Stimulated activated CD4-positive, alpha-beta T cell treated with anti-CD3 and anti-CD28 coated beads, Interleukin-15, amount 100 ng/mL, for 24 hours (primary cell): Measurements from ENCODE around the gene DOCK4.

Experiments
- DNase-seq: peaks from one replicate; pipeline ENCODE4 v3.0.0-alpha.2; 2020

The DOCK4 gene

DNA sequence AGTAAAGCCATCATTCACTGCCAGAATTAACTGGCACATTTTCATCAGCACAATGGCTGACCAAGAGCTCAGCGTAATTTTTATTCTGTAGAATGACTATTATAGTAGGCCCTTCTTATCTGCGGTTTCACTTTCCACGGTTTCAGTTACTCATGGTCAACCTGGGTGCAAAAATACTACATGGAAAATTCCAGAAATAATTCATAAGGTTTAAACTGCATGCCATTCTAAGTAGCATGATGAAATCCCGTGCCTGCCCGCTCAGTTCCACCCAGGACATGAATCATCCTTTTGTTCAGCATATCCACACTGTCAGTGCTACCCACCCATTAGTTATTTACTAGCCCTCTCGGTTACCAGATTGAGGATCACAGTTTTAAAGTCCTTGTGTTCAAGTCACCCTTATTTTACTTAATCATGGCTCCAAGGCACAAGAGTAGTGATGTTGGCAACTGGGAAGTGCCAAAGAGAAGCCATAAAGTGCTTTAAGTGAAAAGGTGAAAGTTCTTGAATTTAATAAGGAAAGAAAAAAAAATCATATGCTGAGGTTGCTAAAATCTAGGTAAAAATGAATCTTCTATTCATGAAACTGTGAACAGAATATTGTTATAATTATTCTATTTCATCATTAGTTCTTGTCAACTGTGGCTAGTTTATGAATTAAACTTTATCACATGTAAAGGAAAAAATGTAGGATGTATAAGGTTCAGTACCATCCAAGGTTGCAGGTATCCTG lies 204.9 kb downstream of the DOCK4 start:
- no peak for DNase-seq

DNA sequence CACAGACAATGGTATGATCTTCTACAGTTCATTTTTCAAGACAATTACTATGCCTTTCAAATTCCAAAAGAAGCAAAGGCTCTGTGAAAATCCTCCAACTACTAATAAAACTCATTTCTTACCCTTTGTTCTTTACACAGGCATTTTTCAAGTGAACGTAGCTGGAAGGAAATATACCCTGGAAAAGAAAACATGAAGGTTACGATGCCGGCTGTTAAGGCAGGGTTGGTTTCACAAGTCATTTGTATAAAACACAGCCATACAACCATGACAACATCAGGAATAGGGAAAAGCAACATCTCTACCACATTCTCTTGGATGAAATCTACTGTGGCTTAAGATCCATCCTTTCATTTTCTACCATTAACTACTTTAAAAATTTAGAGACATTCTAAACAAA lies 207.9 kb downstream of the DOCK4 start:
- no peak for DNase-seq

DNA sequence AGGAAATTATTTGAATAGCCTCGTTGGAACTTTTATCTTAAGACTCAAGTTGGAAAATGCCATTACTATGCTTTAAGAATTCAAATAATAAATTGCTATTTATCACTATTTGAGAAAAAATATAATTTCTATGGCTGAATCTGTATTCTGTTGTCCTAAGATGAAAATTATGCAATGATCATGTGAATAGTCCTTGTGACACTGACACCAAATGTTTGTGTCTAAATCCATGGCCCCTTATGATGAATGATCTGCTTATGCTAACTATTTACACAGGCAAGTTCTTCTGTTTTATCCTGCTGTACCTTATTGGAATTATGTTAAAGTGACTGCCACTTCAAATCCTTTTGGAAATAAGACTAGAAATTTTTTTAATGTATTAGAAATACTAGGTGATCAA lies 208.7 kb downstream of the DOCK4 start:
- DNase-seq: no peak

DNA sequence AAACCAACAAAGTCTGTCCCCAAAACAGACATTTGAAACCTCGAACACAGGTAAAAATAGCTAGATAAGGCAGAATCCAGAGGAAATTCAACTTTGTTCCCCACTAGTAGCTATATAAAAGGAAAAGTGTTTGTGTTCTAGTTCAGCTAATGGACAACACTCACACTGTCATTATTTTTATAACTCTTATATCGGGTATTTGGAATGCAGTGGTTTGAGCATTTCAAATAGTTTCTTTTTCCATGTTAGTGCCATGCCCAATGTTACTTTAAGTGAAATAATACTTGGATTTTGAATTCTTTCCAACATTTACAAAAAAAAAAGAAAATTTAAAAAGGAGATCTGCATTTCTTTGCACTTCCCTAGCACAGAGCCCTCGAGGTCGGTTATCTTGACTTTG lies 213.6 kb downstream of the DOCK4 start:
- no peak for DNase-seq

DNA sequence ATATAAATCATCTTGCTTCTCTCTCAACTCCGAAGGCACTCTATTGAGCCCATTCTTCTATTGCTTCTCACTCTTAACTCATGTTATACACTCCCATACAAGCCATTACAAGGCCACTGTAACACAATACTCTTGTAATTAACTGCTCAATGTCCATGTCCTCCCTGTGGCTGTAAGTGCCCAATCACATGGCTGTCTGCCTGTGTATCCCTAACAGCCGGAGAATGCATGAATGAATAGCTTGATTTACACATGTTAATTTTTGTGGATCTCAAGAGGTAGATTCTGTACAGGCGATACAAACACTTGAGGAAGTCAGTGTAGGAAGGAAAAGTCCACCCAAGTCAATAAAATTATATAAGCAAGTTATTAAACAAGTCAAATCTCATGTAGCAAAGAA lies 215.6 kb downstream of the DOCK4 start:
- no peak for DNase-seq

DNA sequence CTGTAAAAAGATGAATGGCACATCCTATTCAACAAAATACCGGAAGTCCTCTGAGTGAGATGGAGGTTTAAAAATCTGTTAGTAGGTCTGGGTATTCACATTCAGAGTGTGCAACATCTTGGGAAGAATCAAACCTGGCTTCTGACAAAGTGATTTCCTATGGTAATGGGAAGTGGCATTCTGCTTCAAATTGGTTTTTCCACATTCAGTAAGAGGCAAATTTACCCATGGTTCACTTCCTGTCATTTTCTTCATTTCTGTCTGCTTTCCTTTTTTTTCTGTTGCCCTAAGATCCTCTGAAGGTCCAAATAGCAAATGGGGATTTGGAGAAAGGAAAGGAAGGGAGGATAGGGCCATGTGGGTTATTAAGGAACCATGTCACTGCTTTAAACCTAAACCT lies 218.3 kb downstream of the DOCK4 start:
- no peak for DNase-seq

DNA sequence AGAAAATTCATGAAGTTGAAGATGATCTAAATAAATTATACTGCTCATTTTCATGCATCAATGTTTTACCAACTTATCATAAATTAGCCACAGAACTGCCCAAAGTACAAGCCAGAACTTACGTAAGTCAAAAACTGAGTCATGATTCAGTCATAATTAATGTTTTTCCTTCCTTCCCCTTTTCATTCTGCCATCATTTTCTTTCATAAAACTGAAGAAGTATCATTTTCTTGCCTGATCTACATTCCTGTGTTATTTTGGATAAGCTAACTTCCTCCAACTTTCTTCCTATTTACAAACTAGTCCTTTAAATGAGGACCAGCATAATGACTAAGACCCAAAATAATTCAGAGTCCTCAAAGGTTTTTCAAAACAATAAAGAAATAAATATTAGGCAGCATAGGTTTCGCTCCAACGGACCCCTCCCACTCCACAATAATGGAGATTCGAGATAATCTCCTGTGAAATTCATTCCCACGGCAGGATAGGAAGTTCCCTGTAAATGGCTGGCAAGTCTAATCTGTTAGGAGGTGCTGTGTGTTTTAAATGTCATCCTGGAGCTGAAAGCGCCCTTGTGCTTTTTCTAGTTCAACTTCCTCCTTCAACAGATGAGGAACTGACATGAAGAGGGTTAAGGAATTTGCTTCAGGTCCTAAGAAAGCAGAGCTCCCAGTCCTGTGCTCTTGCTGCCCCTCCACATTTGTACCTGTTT lies 218.9 kb downstream of the DOCK4 start:
- DNase-seq: no peak

DNA sequence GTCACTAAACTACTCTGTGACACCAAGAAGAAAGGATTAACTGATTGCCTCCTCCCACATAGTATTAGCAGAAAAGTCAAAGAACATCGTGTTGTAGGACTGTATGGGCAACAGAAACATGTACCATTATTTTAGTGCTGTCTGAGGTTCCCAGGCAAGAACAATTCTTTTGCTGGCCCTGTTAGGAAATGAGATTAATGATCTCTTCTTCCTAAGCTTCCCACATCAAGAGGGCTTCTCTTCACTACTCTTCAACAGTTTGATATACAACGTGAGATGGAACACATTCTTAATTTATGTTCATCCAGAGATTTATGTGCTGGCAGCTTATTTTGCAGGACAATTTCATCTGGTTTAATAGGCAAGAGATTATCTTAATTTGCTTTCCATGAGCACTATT lies 219.6 kb downstream of the DOCK4 start:
- DNase-seq: no peak

DNA sequence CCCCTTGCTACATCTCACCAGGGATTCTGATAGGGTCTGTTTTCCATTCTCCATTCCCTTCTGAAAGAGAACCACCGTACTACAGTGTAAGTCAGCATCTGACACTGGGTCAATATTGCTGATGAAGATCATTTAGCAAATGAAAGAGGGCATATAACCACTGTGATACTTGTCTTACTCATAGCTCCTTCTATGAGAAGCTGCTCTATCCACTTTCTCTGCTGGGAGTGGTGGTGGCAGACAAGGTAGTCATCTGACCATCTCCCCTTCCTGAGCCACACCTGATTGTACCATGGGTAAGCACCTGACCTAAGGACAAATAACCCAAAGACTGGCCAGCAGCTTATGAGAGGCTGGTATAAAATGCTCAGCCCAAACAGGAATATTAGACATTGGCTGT lies 220.4 kb downstream of the DOCK4 start:
- DNase-seq: no peak

DNA sequence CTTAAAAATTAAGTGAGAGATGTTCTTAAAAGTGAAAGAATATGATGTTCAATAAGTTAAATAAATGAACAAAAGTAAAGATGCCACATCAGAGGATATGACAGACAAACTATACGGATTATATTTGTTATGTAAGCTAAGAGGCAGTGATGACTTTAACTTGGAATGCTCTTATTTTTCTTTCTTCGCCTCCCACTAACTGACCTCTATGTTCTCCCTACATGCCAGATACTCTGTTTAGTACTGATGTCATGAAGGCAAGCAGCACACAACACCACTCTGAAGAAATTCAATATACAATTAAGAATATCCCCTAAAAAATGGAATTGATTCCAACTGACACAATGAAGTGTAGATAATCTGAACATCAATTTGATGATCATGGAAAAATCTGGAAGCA lies 223.4 kb downstream of the DOCK4 start:
- DNase-seq: no peak

DNA sequence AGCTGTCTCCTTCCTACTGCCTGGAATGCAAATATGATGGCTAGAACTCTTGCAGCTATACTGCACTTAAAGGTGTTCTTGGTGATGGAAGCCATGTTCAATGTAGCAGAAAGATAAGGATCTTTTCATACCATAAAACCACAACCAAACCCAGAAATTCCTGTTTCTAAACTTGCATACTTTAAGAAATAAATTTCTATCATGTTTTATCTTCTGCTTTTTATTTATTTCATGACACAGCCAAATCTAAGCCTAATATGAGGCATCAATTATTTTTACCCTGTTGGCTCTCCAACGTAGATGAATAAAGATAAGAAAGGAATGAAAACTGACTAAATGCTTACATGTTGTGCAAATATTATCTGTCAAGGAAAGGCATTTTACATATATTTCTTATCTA lies 224.1 kb downstream of the DOCK4 start:
- no peak for DNase-seq

DNA sequence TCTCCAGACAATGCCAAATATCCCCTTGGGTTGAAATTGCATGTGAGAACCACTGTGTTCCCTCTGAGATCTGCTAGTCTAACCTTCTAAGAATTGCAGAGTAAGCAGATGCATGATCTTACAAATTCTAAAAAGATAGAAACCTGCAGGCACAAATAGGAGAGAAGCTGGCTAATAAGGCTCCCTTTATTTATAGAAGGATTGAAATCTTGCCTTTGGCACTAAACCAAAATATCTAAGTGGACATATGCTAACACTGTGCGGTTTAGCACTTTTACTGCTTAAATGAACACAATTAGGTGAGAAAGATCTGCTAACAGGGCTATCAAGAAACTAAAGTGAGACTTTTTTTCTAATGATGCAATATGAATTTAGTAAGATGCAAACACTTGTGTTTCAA lies 225.5 kb downstream of the DOCK4 start:
- no peak for DNase-seq

DNA sequence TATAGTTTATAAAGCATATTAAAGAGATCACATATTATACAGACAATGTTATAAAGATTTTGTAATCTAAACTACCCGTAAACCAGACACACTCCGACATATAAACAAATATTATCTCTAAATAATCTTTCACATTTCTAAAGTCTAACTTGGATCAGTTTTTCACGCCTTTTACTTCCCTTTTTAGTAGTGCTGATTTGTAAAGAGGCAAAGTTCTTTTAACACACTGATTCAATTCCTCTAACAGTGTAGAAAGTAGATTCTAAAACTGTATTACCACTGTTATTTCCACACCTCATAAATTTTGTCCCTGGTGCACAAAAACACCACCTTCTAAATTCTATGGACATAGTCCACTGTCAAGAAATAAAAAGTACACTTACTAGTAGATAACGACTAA lies 230.9 kb downstream of the DOCK4 start:
- DNase-seq: no peak

DNA sequence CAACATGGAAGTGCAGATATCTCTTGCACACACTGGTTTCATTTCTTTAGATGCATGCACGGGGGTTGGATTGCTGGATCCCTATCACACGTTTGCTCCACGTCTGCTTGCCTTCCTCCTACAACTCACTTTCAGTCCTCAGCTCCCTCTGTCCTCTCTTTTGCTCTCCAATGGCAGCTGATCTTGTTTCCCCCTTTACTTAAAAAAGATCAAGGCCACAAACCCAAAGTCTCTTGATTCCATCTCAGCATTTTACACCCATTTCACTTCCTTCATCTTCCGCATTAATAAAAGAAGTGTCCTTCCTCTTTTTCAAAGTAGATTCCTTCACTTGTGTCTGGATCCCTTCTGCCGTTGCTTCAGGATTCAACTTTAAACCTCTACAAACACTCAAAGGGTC lies 245.2 kb downstream of the DOCK4 start:
- DNase-seq: no peak

DNA sequence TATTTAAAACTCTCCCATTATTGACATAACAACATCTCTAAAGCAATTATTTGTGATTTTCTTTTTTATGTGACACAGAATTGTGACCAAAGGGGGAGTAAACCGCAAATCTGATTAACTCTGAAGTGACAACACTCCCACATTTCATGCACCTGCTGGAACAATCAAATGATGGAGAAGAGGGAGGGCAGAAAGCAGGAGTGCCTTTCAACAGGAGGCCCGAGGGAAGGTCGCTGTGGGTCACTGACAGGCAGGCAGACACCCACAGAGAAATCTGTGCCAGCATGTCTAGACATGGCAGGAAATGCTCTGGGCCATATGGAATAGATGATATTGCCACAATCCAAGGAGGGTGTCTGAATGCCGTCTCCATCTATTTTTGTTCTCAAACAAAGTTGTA lies 247.3 kb downstream of the DOCK4 start:
- DNase-seq: no peak

DNA sequence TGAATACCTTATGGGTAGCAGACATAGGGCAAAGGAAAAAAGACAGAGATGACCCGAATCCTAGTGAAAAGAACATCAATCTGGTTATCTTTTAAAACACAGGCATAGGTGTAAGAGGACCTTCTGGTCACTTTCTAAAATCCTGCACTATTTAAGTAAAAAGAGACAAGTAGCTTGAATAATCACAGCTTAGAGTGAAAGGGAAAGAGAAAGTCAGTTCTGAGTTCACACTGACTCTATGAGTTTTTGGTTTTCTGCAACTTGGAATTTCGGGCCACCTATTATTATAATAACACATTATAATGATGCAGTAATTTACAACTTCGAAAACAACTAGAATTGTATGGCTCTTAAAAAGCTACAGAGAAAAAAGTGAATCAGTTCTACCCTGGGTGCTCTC lies 247.8 kb downstream of the DOCK4 start:
- no peak for DNase-seq

DNA sequence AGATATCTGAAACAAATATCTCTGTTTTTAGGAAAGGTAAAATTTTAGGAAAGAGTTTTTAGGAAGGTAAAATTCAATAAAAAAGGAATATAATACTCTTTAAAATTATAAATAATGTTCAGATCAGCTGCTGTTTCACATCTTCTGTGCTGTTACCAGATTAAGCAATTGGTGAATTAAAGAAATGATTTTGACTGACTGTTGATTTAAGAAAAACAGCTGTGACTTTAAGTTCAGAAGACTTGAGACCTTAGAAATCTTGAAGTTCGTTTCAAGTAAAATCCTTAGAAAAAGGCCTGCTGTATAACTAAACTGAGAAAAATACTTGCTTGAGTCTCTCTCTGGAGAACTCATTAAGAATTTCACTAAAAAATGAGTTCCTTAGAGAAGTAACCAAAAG lies 250.6 kb downstream of the DOCK4 start:
- DNase-seq: no peak

DNA sequence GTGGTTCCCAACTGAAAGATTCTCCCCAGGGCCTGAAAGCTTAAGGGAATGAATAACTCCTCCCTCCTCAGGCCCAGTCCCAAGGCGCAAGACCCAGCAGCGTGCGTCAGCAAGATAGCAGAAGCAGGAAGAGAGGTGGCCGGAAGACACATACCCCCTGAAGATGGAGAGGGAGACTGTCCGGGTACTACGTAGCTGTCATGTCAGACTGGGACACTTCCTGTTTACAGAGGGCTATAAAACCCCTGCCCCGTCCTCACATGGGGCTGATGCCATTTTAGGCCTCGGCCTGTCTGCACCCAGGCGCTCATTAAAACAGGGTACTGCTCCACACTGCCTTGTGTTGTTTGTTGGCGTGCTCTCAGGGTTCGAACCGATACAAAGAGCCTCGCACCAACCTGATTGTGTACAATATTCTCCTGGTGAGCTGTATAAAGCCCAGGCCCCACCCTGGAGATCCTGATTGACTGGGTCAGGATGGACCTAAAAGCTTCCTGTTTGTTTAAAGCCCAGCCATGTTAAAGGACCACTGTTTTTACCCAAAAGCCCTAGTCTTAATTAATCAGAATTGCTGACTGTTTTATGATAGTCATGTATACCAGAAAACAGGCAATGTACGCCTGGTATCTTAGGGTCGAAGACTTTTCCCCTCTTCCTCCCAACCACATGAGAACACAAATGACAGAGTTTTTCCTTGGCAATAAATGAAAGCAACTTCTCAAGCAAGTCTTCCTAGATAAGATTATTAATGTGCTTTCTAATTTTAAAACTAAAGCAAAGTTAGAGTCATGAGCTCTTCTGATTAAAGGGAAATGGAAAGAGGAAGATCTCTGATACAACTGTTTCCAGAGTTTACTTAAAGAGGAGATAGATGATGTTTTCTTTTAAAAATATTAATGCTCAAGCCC lies 251.5 kb downstream of the DOCK4 start:
- no peak for DNase-seq

DNA sequence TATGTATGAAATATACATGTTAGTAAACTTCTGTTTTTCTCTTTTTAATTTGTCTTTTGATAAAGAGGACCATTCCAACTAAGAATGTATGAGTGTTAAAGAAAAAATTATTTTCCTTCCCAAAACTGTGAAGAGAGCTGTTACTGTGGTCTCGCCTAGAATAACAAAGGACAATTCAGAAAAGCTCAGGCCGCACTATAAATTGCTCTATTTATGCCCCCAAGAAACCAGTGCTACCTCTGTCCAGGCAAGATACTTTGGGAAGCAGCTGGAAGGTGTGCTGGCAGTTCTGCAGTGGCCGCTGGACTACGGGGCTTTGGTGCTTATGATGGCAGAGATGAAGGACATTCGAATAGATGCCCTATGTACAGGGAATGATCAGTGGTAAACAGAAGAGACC lies 252.1 kb downstream of the DOCK4 start:
- DNase-seq: no peak

DNA sequence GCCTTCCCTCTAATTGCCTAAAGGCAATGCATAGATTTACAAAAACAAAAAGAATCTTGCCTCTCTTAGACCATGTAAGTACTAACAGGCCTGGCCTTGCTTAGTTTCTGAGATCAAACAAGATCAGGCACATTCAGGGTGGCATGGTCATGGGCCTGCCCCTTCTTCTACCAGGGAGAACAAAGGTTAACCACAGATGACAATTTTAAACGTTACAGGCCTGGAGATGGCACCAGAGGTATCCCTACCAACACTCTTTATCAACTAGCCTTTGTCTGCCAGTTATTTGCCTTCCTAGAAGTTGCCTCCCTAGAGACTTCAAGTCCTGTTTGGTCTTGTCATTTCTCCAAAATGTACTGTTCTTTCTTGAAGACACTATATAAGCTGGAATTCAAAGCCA lies 252.6 kb downstream of the DOCK4 start:
- no peak for DNase-seq

DNA sequence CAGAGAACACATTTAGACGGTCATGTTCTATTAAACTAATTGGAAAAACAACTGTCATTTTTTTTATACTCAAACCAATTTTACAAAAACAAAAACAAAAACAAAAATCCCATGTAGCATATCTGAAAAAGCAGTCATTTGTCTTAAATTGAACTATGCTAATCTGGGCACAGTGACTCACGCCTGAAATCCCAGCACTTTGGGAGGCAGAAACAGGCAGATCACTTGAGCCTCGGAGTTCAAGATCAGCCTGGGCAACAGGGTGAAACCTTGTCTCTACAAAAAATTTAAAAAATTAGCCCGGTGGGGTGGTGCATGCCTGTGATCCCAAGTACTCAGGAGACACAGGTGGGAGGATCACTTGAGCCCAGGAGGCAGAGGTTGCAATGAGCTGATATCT lies 253.4 kb downstream of the DOCK4 start:
- no peak for DNase-seq

DNA sequence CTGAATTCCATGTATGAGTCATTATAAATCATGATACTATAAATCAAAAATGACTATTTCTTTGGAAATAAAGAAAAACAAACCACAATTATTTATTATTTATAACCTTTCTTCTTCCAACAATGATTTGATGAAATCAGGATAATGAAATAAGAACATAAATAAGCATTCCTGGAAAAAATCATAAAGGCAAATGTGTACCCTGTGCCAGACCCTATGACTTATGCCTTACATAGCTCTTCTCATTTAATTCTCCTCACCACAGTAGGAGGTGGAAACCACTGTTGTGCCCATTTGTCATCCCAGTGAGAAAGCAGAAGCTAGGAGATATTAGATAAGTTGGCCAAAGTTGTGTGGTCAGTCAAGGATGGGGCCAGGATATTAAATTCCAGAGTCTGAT lies 255.1 kb downstream of the DOCK4 start:
- DNase-seq: no peak

DNA sequence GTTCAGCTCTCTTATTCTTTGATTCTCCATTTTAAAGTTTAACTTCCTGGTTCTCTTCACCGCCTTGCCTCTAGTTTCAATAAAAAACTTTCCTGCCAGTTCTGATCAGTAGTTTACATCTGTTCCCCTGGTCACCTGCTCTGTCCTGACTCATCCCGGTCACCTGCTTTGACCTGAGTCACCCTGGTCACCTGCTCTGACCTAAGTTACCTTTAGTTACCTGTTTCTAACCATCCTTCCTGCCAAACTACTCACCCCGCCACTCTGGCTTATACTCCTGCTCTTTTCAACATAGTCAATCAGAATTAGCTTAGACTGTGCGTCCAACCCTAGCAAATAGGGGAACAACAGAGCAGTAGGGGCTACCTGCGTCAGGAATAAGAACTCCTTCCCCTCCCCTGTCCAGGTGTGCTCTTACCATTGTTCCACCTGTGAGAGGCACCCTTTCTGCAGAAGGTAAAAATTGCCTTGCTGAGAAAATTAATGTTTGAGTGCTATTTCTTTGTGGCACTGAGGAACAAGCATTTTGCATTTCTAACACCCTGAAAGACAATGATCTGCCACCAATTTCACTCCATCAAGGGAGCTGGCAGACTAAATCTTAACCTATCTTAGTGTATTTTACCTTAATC lies 263.6 kb downstream of the DOCK4 start:
- no peak for DNase-seq
